T-helper 9 cell (primary cell): ENCODE measurements around the gene NECAB3.

Source experiments
- DNase-seq: peaks from one replicate; pipeline ENCODE4 v3.0.0-alpha.2; 2020

Gene NECAB3

DNA sequence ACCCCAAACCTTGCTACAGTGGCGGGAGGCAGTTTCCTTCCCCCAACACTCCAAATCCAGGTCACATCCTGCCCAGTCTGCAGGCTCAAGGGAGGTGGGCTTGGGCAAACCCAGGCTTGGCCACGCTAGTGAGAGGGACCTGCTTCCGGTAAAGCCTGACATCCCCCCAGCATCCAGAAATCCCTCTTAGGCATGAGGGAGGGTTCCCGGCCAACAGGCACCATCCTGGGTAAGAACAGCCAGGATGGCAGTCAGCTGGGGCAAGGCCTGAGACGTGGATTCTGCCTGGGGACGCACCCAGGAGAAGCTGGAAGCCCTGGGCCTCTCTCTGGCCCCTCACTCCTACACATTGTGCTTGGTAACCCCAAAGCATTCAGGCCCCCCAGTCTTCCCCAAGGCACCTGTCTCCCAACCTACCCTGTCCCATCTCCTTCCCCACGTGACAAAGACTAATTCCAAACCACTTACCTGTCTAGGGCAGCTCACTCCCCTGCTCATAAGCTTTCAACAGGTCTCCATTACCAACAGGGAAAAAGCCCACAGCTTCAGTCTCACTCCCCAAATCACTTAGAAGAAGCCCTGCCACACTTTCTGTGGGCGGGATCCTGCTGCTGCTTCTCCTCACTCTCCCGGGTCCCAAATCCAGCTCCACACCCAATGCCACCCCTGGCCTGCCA, 10.0 kb downstream of the NECAB3 start:
- DNase-seq = no peak

DNA sequence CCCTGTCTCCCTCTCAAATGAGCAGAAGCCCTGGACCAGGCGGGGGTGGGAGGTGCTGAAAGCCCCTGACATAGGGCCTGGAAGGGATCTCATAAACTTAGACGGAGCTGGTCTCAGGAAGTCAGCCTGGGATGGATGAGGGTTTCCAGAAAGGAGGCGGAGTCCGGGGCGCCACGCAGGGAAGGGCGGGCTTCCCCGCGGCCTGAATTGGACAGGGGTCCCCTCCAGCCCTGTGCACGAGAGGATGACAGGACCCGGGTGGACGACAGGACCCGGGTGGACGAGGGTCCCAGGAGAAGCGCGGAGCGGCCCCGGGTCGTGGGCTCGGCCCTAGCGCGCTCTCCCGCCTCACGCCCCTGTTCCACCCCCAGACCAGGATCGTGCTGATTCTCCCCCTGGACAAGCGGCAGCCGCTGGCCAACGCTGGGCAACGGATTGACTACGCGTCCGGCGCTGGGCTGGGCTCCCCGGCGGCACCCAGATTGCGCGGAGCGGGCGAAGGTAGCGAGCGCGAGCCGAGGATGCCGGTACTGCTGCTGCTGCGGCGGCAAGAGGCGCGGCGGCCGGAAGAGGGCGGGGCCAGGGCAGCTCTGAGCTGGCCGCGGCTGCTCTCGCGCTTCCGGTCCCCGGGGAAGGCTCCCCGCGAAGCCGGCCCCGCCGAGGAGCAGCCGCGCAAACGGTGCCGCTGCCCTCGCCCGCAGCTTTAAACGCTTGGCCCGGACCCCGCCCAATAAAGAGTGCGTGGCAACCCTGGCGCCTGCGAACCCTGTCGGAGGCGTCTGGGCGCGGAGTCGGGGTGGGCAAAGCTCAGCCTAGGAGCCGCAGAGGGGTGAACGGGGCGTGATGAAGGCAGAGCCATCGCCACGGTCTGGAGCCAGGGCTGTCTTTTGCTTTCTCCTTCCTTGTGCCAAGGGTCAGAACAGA, 10.8 kb downstream of the NECAB3 start:
- DNase-seq = peak; percentile 74

DNA sequence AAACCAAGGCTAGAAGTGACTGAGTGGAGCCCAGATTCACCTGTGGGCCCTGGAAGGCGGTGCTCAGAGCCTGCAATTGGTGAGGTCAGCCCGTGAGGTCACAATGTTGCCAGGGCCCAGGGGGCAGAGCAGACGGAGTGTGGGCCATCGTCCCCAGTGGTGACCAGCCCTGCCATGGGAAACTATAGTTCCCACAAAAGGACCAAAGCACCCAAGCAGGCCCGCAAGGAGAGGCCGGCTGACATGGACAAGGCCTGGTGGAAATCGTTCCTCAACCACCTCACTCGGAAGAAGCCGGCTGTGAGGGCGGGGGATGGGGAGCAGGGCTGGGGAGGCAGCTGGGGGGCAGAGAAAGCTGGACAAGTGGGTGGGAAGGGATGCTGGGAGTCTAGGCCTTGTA, 12.1 kb downstream of the NECAB3 start, which contains the start of gene C20orf144:
Gene C20orf144, plus strand, starts transcription at position 156 of the 400 bp plus-strand sequence. Its CDS starts 19 bp downstream, at position 175.
- DNase-seq = no peak

DNA sequence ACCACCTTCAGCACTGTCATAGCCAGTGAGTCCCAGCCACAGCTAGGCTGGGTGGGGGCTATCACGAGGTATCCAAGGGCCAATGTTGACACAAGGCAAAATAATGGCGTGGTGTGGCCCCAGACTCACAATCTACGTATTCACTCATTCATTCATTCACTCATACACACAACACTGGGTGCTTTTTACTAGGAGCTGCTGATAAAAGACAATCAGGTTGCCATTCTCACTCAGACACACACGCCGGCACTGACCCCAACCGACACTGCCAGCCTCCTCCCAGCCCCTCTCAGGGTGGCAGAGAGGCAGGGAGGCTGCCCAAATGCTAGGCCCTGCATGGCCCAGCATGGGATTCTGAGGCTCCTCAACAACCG, 13.6 kb downstream of the NECAB3 start:
- no peak for DNase-seq

DNA sequence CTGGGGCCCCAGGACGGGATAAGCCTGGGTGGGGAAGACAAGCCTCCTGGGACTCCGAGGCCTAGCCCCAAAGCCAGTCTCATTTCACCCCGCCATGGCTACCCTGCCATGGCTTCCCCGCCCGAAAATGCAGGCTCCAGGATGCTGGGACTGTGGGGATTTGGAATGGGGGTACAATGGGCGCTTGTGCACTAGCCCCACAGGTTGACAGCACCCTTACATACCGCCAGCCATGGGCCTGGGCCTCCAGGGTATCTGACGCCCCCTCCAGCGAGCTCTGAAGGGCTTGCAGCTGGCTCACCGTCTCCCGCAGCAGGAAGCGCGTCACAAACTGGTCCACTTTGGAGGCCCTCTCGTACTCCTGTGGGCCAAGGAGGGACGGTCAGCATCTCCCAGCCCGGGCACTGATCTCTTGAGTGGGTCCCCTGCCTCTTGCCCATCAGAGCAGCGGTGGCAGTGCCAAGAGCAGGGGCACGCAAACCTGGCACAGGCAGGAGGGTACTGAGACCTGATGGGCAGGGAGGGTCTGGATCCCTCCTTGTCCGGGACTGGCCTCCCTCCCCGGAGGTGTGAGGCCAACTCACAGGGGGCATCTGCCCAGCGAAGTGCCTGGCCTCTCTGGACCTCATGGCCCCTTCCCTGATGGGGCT, 14.1 kb downstream of the NECAB3 start:
- DNase-seq = no peak

DNA sequence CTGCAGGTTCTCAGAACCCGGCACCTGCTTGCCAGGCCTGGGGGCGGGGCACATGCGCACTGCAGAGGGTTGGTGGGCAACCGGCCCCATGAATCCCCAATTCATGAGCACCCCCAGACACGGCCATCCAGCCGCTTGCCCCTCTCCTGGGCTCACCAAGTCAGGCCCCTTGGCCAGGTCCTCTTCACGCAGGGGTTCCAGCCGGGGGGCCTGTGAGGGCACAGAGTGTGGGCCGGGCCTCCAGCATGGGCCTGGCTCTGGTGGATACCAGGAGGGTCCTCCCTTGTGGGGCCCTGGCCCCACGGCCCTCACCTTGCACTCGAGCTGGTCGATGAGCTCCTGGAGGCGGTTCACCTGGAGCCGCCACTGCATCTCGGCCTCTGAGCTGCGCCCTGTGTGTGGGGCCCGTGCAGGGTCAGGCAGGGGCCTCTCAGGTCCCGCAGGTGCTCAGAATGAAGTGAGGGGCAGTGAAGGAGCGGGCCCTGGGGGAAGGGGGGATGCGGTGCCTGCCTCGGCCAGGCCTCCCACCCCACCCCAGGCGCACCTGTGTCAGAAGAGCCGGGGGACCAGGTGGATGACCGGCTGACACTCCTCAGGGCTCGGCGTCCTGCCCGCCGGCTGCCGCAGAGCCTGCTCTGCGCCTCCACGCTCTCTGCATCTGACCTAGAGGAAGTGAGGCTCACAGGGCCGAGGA, 14.7 kb downstream of the NECAB3 start:
- DNase-seq = no peak

DNA sequence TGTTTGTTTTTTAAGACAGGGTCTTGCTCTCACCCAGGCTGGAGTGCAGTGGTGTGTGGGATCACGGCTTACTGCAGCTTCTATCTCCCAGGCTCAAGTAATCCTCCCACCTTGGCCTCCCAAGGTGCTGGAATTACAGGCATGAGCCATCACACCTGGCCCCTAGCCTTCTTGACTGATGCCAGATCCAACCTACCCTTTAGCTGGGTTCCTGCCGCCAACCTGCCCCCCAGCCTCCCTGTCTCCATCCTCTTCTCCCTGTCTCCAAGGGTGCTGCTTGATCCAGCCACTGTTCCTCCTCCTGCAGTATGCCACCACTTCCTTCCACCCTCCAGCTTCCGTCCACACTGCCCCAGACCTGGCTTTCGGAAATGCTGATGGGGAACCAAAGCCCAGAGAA, 15.3 kb downstream of the NECAB3 start:
- DNase-seq = no peak

DNA sequence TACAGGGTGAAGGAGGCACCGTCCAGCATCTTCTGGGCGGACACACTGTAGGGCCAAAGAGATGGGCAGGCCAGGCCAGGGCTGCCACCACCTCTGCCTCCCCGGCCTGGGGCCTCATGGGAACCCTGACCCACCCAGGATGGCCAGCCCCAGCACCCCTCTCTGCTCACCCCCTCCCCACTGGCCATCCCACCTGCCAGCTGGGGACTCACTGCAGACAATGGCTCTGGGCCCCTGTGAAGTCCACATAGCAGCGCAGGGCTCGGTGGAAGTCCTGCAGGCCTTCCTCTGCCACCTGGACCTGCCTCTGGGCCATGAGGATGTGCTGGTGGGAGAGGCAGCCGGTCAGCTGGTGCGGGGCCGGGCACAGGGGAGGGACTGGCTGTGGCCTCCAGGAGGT, 15.7 kb downstream of the NECAB3 start:
- DNase-seq = no peak

DNA sequence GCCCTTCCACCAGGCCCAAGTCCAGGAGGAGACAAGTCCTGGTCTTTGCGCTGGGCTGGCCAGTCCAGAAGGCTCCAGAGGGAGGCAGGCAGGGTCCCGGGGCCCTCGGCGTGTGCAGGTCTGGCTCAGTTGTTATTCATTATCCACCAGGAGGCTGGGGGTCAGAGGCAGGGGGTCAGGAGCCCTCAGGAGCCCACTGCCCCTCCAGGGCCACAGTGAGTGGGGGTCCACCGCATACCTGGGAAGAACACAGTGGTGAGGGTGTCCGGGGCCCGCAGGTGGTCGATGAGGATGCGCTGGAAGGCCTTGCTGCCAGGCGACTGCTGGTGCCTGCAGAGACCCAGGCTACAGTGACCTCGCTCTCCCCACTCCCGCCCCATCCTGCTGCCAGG, 16.5 kb downstream of the NECAB3 start:
- no peak for DNase-seq

DNA sequence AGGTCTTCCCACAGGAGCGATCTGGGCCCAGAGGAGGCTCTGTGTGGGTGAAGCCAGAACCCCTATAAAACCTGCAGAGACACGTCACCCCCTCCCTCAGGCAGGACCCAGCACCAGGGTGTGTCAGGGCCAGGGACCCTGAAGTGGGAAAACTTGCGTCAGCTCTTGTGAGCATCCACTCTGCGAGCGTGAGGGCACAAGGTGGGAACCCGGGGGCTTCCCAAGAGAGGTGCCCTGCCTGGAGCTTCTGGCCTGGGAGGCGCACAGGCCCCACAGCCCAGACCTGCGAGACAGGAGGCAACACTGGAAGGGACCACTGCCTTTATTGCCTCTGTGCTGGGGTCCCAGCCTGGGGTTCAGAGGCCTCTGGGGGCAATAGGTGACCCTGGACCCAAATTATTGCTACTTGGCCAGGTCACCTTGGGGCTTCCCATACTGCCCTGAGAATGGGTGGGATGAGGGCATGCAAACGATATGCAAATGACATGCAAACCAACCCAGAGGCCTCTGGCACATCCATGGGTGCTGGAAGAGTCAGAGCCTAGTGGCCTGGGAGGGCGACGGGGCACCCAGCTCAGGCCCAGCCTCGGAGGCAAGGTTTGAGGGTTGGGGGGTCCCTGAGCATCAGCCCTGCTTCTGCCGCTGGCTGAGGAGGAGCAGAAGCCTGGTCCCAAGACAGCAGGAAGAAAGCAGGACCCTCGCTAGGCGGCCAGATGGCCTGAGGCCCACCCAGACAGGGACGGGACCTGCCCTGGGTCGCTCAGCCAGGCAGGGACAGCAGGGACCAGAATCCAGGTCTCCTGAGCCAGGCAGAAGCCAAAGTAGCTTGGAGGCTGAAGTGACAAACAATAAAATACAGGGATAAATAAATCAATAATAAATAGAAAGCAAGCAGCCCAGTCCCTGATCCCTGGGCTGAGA, 17.2 kb downstream of the NECAB3 start:
- no peak for DNase-seq

DNA sequence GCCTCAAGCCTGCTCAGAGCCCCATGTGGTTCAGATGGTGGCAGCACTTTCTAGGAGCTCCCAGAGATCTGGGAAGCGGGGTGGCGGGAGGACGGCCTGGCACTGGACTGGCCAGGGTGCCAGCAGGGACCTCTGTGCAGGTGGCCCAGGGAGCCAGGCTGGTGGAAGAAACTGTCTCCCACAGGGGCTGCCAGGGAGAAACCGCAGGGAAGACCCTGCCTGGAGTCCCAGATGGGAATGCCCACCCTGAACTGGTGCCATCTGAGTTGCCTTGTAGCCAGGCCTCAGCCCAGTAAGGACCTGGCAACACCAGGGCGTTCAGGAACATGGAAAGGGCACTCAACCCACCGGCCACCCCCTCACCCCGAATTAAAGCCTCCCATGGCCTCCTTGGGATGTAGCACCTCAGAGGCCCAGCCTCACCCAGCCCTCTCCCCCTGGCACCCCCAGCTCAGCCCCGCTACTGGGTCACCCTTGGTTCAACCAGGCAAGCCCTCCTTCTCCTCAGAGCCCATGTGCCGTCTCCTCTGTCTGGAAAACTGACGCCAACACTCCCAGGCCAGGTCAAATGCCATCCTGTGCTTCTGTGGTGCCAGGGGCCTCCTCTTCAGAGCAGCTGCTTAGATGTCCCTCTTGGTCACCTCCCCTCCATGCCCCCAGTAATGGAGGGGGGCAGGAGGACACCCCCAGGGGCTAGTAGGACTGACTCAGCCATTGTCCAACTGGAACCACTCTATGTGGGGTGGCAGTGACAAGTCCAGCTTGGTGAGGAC, 18.0 kb downstream of the NECAB3 start:
- no peak for DNase-seq

DNA sequence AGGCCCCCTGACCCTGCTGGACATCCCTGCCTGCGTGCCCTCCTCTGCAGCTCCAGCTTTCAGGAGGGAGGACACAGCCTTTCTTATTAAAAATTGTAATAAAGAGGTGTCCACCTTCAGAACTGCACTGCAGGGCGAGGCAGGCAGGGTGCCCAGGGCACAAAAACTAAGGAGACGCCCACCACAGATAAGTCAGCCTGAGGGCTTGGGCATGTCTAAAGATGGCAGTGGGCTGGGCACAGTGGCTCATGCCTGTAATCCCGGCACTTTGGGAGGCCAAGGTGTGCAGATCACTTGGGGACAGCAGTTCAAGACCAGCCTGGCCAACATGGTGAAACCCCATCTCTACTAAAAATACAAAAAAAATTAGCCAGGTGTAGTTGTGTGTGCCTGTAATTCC, 19.1 kb downstream of the NECAB3 start:
- no peak for DNase-seq

DNA sequence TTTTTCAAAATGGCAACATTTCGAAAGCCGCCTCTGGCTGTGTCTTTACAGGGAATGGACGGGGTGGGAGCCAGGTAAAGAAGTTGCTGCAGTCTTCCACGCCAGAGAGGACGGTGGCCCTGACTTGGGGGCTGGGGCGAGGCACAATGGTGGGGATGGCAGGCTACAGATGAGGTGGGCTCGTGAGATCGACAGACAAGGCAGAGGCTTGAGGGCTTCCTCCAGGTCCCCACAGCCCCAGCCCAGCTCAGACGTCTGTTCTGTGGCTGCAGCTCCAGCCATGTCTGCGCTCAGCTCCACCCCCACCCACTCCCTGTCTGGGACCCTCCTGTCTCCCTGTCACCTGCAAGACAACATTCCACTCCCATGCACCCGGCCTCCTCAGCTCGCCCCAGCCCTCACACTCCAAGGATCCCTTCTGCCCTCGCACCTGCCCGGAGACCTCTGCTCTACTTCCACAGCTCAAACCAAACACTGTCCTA, 19.5 kb downstream of the NECAB3 start:
- DNase-seq = no peak

DNA sequence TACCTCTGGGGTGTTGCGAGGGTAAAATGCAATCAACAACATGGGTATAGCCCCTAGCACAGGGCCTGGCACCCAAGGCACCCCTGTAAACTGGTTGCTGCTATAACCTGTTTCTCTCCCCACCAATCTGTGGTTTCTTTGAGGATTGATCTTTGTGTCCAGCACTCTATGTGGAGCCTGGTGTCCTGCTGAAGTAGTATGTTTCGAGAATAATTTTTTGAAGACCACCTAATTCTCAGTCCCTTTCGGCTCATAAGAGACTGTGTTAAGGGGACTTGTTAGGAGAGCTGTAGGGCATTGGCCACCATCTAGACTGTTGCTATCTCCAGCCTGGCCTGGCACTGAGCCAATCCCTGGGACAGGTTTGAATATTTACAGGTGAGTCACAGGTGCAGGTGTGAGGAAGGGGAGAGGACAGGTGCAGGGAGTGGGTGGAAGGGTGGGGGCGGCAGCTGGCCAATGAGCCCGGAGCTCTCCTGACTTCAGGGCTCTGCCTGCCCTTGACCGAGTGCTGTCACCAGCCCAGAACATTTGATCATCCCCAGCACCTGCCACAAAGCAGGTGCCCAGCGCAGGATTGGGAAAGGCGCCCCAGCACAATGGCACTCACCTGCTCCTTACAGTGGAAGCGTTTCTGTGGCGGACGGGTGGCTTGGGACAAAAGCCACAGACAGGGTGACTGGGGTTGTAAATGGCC, 20.2 kb downstream of the NECAB3 start:
- DNase-seq = no peak

DNA sequence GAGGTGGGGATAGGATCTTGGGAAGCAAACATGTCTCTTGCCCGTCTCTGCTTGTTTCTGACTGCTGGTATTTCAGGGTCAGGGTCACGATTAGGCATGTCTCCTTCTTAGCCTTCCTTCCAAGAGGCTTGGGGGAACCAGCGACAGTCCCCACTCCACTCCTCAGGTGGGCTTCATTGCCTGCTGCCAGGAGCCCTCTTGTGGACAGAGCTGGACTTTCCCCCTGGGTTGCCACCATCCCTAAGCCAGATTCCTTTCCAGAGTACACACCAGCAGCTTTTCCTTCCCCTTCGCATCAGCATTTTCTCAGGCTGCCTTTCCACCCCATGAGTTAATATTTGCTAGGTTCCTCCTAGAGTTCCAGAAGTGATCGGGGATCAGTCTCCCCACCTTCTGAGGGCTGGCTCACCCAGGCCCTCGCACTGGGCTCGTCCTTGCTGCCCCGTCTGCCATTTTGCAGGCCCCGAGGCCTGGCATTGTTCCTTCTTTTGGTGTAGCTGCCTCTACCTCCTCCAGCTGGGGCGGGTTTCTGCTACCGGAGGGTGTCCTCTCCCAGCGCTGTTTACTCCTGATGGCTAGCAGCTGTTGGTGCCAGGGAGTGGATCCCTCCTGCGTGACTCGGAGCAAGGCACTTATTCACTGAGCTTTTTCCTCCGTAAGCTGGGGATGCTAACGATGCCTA, 20.9 kb downstream of the NECAB3 start:
- no peak for DNase-seq

DNA sequence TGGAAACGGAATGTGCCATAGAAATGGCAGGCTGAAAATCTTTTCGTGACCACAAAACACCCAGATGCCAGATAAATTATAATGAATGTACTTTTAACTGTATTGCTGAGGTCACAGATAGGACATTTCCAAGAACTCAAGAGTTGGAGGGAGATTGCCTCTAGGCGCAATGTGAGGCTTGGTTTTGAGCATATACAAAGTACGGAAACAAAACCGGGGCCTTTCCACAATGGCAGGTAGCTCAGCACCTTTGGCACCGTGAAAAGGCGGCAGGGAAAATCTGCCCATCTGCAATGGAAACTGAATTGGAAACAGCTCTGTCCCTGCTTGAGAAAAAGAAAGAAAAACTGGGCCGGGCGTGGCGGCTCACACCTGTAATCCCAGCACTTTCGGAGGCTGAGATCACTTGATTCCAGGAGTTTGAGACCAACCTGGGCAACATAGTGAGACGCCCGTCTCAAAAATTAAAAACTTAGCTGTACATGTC, 22.6 kb downstream of the NECAB3 start:
- no peak for DNase-seq

DNA sequence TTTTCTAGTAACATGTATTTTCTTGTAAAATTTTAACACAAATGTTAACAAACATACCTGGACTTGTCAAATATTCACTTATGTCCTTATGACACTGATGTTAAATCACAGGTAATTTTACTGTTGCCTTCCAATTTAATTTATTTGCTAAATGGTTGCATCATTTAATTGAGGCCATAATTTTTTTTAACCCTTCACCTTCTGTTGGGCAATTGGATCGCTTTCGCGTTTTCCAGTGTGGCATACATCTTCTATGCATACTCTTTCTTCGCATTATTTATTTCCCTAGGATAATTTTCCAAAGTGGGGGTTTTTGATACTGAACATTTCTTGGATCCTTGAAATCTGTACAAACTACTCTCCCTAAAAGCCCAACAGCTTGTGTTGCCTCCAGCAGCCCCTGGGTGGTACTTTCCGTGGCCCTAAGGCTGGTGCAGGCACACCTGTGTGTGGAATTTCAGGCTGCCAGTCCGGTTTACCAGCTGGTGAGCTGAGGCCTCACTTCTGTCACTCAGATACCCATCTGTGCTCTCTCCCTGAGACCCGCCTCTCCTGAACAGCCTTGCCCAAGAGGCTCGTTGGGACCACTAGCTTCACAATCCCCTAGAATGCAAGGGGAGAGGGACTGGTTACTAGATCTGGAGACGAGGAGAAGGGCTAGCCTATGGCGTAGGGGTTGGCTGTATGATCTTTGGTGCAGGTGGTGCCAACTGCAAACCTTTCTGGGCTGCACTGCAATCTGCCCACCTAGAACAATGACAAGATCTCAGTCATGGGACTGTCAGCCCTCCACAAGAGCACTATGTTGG, 23.3 kb downstream of the NECAB3 start:
- no peak for DNase-seq

DNA sequence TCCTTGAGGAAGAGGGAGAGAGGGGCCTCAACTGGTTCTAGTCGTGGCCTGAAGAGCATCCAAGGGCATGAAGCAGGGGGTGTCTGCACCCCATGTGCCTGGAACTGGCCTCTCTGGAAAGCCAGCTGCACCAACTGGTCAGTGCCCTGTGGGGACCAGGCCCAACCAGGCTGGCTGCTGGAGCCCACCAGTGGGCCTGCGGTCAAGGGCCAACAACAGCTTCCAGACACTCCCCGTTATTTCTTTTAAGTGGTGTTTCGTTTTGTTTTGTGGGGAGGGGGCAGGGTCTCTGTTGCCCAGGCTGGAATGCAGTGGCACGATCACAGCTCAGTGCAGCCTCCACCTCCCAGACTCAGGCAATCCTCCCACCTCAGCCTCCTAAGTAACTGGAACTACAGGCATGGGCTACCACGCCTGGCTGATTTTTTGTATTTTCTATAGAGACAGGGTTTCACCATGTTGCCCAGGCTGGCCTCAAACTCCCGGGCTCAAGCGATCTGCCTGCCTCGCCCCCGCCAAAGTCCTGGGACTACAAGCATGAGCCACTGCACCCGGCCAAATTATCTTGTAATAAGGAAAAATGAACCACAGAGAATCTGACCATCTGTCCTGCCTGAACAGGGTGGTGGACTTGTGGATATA, 24.0 kb downstream of the NECAB3 start:
- DNase-seq = no peak
